ENCODE data around the gene SYT8. TPM values are rescaled to one million over a fixed set of nuclear protein-coding genes. Genes with fewer than 3 reads are reported as not detected.

SYT8 gene
- total and polyA plus RNA-seq, 2 of the 8 experiments (the other 6 are each of a cell fraction or from before 2014, with no cell fraction given), result not detected

GRCh38 chr11:1873048-1873812 is 38.4 kb downstream of the SYT8 start:
- H2AFZ ChIP-seq (ENCODE audit: low read length), result no peak overlapping the region
- 93% methylated on average over 2 of the region's 11 CpGs; no CpG with 5 or more reads in 1 of the 2 experiments for WGBS, 2 experiments (ENCODE audit: extremely low coverage in 1 of 2, insufficient coverage in 1 of 2, insufficient read length in 1 of 2, insufficient replicate concordance in 2 of 2, low coverage in 1 of 2, low lambda C conversion rate in 2 of 2, missing lambda C conversion rate in 1 of 2)
- no peaks in the 10 kb centered on the region for H3K79me1 ChIP-seq (ENCODE audit: low read depth, low read length)
- H3K27ac ChIP-seq (ENCODE audit: low read depth, low read length), result no peak overlapping the region
- no peaks in the 10 kb centered on the region; the same call in 1 of the 2 replicates for H3K23me2 ChIP-seq (ENCODE audit: low read depth, low read length)
- H3K9ac ChIP-seq (replicated peaks in 1 of 4; ENCODE audit: extremely low read depth in 1 of 4, low read depth in 3 of 4, low read length in 3 of 4), result no peak overlapping the region
- H3K18ac ChIP-seq (ENCODE audit: extremely low read depth, low read length), result no peak overlapping the region
- no peak overlapping the region for H3K23ac ChIP-seq (ENCODE audit: insufficient read length)
- DNase-seq (ENCODE audit: low read depth in 1 of 2, low spot score in 2 of 2), result no peak
- peaks cover 0 to 3% (median 0%) of the 10 kb centered on the region in 4 experiments; a peak in 1 of 7 replicates for H3K27me3 ChIP-seq (replicated peaks in 1 of 4; ENCODE audit: control insufficient read depth in 3 of 4, extremely low read depth in 1 of 4, insufficient read depth in 3 of 4, low read length in 3 of 4)
- no peak overlapping the region for H2BK20ac ChIP-seq (ENCODE audit: low read length)
- ChIA-PET POLR2A (ENCODE audit: partially characterized antibody) (no interaction called here), CTCF (ENCODE audit: partially characterized antibody) (interaction anchor here (1.2 kb wide), 1 partner anchor 44 kb away, joined by 3 read pairs; no protein-coding TSS in a partner anchor)
- FAIRE-seq, result no peak
- no peak overlapping the region for H3K4ac ChIP-seq (replicated peaks; ENCODE audit: insufficient read length, low read depth, low read length)
- no peak overlapping the region for H2BK120ac ChIP-seq (replicated peaks; ENCODE audit: low read depth, low read length)
- TF ChIP-seq CHD1 (IDR thresholded peaks at IDR 0.05; ENCODE audit: low read depth, low read length) (no peak), JUND (IDR thresholded peaks at IDR 0.05; ENCODE audit: low read length) (no peak), SRF (IDR thresholded peaks at IDR 0.05; ENCODE audit: low read depth, low read length) (no peak), EP300 (IDR thresholded peaks at IDR 0.05; ENCODE audit: borderline replicate concordance in 1 of 2, low read depth in 2 of 2, low read length in 2 of 2) (no peak), CBX5 (IDR thresholded peaks at IDR 0.05; ENCODE audit: low read depth, low read length) (no peak), BCL11A (IDR thresholded peaks at IDR 0.05; ENCODE audit: low read depth in 2 of 2, low read length in 2 of 2) (no peak), YY1 (IDR thresholded peaks at IDR 0.05; ENCODE audit: low read depth, low read length) (no peak), RNF2 (IDR thresholded peaks at IDR 0.05; ENCODE audit: borderline replicate concordance, low read depth, low read length, missing control alignments, poor library complexity, severe bottlenecking) (no peak)
- no peaks in the 10 kb centered on the region; a peak in 1 of 7 replicates for H3K4me1 ChIP-seq (replicated peaks in 1 of 4; ENCODE audit: control insufficient read depth in 3 of 4, insufficient read depth in 4 of 4, low read length in 3 of 4)
- no peak overlapping the region for H2BK15ac ChIP-seq (ENCODE audit: low read length)
- no peak overlapping the region for H4K5ac ChIP-seq (ENCODE audit: insufficient read length, low read depth, low read length)
- no peak overlapping the region for H3K4me3 ChIP-seq (ENCODE audit: extremely low read depth in 1 of 4, insufficient read depth in 2 of 4, low read depth in 3 of 4, low read length in 4 of 4)
- no peaks in the 10 kb centered on the region for H3K9me3 ChIP-seq (ENCODE audit: insufficient read depth in 2 of 2, low read depth in 1 of 2, low read length in 1 of 2)
- no peak overlapping the region for H3K56ac ChIP-seq (replicated peaks; ENCODE audit: insufficient read length, low read depth, low read length)
- no peak overlapping the region for H4K91ac ChIP-seq (replicated peaks; ENCODE audit: insufficient read length, low read length)
- H2AK5ac ChIP-seq (ENCODE audit: low read depth, low read length), result no peak overlapping the region
- no peaks in the 10 kb centered on the region for H4K20me1 ChIP-seq (replicated peaks in 1 of 2; ENCODE audit: control insufficient read depth in 1 of 2, insufficient read depth in 2 of 2, low read length in 2 of 2)
- H3K79me2 ChIP-seq (ENCODE audit: control insufficient read depth in 1 of 2, insufficient read depth in 2 of 2, low read length in 2 of 2), result no peaks in the 10 kb centered on the region
- H3K4me2 ChIP-seq (ENCODE audit: insufficient read depth in 1 of 2, low read depth in 2 of 2, low read length in 2 of 2), result no peak overlapping the region
- H2BK12ac ChIP-seq (ENCODE audit: low read depth, low read length), result no peak overlapping the region
- H3K36me3 ChIP-seq (ENCODE audit: control insufficient read depth in 2 of 4, insufficient read depth in 4 of 4, low read length in 3 of 4), result no peaks in the 10 kb centered on the region
- H3K14ac ChIP-seq (ENCODE audit: insufficient read length), result no peak overlapping the region
- H4K8ac ChIP-seq (ENCODE audit: extremely low read depth, insufficient read depth, low read length), result no peak overlapping the region
- H2BK5ac ChIP-seq (ENCODE audit: low read depth, low read length), result no peak overlapping the region
